GM21576 (cell line): ENCODE measurements around the gene GPATCH8.

Experiments used
- ATAC-seq: cut with Tn5 transposase; IDR thresholded peaks from one replicate; pipeline ENCODE4 v1.9.1; 2021; ENCODE audit warnings: mild to moderate bottlenecking, moderate library complexity; ENCODE audit not compliant: unreplicated experiment

Gene GPATCH8

DNA sequence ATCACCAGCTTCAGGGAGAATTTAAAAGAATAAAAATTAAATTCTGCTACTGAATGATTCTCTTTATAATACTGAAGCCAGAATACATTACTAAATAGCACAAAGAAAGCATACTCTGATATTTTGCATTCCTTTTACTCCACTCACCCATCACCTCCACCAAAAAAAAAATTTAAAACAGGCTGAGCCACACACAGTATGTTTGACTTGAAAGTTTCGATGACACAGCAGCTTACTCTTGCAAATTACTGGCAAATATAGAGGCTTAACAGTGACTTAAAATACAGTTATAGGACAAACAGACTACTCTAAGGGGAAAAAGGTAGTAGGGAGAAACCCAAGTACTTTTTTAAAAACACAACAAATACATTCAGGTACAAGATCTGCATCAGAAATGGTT, 39.2 kb downstream of the GPATCH8 start:
- no peak for ATAC-seq

DNA sequence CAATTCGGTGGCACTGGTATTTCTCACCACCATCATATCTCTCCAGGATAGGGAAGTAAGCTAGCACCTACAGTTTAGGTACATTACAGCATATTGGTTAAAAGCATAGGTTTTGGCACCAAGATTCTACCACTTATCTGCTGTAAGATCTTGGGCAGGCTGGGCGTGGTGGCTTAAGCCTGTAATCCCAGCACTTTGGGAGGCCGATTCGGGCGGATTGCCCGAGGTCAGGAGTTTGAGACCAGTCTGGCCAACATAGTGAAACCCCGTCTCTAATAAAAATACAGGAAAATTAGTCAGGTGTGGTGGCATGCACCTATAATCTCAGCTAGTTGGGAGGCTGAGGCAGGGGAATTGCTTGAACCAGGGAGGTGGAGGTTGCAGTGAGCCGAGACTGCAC, 51.4 kb downstream of the GPATCH8 start:
- no peak for ATAC-seq

DNA sequence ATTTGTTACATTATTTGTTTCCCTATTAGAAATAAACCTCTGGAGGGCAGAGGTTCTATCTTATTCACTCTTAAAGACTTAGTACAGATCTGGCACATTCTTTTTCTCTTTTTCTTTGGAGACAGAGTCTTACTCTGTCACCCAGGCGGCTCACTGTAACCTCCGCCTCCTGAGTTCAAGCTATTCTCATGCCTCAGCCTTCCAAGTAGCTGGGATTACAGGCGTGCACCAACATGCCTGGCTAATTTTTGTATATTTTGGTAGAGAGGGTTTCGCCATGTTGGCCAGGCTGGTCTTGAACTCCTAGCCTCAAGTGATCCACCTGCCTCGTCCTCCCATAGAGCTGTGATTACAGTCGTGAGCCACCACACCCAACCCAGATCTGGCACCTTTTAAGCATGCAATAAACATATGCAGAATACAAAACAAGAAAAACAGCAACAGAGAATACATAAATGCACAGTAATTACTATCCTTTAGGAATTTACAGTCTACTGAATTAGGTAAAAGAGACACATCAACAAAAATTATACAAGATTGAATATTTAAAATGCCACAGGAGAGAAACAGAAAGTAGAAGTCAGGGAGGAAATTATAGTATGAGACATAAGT, 52.1 kb downstream of the GPATCH8 start:
- ATAC-seq = no peak

DNA sequence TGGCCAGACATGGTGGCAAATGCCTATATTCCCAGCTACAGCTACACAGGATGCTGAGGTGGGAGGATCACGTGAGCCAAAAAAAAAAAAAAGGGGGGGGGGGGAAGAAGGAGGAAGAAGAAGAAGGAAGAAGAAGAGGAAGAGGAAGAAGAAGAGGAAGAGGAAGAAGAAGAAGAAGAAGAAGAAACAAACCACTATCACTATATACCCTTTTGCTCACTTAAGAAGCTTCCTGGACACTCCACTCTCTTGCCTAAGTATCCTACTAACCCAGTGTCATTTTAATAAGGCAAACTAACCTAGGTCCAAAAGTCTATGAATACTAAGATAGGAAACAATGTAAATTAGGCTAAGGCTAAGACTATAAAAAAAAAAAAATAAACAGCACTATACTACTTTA, 54.8 kb downstream of the GPATCH8 start:
- ATAC-seq = no peak

DNA sequence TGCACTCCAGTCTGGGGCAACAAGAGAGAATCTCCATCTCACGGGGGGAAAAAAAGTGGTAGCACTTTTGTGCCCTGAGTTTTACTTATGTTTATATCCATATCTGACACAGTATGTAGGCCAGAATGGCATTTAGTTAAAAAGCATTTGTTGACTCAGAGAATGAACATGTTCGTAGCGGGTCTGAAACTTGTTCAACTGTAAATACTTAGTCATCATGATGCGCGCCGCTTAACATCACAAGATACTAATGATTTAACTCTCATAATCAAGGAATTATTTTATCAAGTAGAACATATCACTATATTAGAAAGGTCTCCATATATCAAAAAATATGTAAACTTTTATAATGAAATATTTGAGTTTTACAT, 58.5 kb downstream of the GPATCH8 start:
- ATAC-seq = no peak

DNA sequence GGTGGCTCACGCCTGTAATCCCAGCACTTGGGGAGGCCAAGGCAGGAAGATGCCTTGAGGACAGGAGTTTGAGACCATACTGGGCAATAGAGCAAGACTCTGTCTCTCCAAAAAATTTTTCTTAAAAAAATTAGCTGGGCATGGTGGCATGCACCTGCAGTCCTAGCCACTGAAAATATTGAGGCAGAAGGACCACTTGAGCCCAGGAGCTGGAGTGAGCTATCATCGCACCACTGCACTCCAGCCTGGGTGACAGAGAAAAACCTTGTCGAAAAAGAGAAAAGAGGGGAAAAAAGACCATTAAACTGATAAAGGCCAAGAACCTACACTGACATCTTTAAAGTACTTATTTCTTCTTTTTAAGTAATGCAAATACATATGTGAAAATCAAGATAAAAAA, 60.4 kb downstream of the GPATCH8 start:
- no peak for ATAC-seq

DNA sequence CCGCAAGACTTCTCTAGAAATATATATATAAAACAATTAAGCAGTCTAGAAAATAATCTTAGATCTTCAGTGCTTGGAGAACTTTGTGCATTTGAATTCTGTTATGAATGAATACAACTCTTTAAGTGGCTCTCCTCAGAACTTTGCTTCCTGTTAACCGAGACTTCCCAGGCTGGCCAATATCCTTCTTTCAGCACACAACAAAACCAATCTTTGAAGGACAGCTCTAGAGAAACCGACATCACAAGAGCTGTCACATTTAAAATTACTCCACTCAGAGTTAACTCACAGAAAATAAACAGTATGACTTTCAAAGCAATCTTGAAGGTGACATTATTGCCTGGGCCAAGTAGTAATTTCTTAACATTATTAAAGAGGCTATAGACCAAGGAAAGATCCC, 64.0 kb downstream of the GPATCH8 start:
- no peak for ATAC-seq

DNA sequence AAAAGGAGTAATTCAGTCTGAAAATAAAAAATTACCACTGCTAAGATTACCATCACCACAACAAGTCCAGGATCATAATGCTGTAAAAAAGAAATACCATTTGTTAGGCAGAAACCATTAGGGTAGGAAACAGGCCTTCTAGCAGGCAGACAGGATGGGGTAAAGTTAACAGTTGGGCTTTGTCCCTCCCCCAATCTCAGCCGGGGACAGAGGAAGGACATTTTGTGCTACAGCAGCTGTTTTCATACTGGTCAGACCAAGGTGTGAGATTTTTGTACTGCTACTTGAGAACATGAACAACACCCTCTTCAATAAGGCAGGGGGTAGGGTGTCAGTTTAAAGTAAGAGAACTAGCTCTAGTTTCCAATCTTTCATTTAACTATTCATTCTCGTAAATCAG, 64.6 kb downstream of the GPATCH8 start:
- ATAC-seq = no peak

DNA sequence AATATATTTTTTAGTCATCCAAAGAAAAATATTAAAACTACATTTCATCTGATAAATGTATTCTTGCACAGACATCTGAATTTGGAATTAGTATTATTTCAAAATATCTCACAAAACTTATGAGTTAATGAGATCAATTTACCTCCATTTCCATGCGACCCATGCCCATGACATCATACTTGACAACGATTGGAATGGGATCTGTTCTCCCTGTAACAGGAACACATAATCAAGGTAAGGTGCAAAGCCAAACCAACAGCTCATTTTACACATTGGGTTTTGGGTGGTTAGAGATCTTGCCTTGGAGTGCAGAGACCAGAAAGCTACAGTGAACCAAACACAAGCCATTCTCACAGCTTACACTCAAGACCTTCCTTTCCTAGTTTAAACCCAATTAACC, 66.9 kb downstream of the GPATCH8 start:
- no peak for ATAC-seq

DNA sequence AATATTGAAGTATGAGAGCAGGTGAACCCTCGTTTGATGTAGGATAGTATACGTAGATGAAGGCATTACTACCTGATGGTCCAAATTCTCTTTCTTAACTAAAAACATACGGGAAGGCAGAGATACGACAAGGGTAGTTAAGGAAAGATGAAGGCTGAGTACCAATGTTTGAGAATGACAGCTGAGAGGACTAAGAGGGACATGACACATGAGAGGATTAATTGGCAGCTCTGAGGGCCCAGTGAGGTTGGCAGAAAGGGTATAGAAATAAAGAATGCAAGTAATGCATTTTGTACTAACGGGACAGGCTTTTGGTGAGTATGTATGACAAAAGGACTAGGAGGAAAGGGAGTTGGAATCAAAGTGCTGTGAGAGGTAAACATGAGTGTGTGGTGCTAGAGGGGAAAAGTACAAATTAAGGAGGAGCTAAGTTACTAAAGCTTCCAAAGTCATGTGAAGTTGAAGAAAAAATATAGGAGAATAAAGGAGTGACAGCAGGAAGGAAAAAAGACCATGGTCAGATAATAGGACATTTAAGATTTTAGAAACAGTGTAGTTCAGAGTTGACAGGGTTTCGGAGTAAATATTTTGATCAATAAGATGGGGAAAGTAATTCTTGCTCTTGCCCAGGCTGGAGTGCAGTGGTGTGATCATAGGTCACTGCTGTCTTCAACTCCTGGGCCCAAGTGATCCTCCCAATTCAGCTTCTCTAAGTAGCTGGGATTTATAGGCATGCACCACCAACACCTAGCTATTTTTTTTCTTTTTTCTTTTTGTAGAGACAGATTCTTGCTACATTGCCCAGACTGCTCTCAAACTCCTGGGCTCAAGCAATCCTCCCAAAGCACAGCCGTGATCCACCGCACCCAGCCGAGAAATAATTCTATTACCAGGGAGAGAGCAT, 70.7 kb downstream of the GPATCH8 start:
- no peak for ATAC-seq

DNA sequence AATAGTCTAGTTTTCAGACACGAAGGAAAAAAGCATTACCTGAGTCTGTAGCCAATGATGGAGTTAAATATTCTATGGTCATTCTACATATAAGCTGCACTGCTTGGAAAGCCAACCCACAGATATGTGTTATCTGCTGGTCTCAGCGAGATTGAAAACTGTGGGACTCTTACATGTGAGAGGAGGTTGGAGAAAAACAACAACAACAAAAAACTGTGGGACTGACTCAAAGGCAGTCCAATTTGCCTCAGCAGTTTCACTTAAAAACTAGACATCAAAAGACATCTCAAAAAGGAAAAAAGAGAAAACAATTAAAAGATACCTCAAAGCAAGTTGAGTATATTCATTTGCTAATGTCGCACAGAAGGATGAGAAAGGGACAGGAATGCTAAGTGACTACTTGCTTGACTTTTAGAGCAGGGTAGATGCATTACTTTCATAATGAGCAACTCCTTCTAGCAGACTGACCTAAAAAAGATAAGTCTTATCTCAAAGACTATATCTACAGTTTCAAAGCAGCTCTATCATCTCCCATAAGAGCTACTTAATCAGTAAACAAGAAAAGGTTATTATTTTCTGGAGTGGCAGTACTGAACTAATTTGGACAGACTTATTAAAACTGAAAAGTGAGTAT, 78.3 kb downstream of the GPATCH8 start:
- no peak for ATAC-seq

DNA sequence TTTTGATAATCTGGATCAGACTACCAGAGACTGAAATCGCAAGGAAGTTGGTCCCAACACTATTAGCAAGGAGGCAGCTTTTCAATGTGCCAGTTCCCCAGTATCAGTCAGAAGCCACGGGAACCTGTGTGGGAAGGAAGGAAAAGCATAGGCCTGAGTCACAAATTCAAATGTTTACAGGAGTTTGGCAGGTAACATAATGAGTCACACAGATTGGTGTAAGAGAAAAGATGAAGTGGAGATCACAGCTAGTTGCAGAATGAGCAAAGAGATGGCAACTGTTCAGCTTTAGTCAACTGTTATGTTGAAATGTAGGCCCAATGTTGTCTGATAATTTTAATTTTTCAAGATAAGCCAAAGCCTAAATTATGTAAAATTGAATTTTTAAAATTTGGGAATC, 85.7 kb downstream of the GPATCH8 start:
- no peak for ATAC-seq

DNA sequence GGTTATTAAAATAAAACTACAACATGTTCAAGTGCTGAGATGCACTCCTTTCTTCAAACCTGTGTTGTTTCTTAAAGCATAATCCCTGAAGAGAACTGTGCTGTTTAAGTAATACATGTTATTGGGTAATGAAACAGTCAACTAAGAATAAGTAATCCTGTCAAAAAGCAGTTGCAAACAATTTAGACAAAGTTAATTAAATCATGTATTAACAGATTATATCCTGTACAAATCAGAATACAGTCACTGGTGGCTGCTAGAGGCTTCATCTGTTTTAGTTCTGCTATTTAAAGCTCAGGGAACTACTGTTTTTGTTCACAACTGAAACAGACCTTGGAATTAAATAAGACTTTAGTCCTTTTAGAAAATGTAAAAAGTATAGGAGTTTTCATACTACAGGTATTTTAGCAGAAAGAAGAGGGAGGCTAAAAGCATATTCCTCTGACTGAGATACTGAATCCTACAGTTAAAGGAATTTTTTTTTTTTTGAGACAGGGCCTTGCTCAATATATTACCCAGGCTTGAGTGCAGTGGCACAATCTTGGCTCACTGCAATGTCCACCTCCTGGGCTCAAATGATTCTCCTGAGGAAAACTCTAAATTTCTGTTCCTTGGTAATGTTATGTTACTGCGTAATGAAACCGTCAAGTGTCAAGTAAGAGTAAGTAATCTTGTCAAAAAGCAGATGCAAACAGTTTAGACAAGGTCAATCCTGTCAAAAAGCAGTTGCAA, 86.5 kb downstream of the GPATCH8 start:
- no peak for ATAC-seq

DNA sequence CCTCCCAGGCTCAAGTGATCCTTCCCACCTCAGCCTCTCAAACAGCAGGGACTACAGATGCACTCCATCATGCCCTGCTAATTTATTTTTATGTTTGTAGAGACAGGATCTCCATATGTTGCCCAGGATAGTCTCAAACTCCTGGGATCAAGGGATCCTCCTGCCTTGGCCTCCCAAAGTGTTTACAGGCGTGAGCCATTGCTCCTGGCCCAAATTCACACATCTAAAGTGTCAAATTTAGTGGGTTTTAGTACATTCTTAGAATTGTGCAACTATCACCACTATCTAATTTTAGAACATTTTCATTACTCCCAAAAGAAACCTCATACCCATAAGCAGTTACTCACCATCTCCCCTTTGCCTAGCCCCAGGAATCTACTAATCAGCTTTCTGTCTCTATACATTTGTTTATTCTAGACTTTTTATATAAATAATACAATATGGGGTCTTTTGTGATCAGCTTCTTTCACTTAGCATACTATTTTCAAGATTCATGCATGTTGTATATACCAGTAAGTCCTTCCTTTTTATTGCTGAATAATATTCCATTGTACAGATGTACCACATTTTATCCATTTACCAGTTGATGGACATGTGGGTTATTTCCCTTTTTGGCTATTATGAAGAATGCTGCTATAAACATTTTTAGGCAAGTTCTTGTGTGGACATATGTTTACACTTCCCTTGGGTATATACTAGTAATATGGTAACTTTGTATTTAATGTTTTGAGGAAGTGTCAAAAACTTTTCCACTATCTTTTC, 88.6 kb downstream of the GPATCH8 start:
- ATAC-seq = no peak

DNA sequence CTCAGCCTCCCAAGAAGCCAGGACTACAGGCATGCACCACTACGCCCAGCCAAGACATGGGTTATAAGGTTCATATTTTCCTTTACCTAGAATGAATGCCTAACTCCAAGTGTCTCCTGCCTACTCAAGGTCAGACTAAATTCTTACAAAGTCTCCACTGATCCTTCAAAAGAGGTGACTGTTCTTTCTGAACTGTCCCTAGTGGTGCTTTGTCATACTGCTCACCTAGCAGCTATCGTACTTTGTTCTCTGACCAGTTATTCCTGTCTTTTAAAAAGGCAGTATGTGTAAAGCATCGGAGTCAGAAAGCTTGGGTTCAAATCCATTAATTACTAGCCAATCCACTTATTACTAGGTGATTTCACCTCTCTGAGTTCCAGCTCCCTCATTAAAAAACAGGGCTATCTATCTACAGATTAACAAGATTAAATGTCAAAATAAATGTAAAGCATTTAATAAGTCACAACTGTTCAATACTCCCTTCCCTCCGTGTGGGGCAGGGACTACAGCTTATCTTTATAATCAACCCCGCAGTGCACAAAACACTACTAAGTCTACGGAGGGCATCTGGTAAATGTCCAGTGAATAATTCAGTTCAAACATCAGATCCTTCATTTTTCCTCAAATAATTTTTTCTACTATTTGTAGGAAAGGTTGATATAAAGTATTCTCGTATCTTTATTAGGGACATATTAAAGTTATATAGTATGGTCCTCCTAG, 93.7 kb downstream of the GPATCH8 start:
- ATAC-seq = no peak

DNA sequence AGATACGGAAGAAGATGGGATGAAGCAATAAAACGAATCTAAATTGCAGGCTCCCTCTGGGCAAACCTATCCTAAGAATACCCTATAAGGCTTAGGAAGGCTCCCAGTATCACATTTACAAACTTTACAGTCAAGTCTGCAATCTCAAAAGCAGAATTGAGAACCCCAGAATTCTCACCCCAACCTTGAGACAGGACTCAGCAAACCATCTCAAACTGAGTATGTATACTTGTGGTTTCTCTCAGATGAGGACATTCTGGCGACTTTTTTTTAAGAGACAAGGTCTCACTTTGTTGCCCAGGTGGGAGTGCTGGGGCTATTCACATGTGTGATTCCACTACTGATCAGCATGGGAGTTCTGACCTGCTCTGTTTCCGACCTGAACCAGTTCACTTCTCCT, 94.4 kb downstream of the GPATCH8 start:
- no peak for ATAC-seq

DNA sequence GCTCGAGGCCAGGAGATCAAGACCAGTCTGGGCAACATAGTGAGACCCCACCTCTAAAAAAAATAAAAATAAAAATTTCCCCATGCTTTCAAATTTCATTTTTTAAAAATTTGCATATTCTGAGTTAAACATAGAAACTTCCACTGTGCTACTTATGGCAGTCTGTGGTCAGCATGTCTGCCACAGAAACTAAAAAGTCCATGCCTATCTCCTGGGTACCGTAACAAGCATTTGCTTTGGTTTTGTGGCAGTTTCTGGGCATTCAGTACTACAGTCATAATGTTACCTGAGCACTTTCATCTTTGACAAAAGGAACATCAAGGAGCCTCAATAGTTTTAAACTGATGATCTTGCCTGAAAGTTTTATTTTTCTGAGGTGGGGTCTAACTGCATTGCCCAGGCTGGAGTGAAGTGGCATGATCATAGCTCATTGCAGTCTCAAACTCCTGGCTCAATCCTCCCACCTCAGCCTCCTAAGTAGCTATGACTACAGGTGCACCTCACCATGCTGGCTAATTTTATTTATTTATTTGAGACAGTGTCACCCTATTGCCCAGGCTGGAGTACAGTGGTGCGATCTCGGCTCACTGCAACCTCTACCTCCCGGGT, 100.5 kb downstream of the GPATCH8 start:
- ATAC-seq = no peak

DNA sequence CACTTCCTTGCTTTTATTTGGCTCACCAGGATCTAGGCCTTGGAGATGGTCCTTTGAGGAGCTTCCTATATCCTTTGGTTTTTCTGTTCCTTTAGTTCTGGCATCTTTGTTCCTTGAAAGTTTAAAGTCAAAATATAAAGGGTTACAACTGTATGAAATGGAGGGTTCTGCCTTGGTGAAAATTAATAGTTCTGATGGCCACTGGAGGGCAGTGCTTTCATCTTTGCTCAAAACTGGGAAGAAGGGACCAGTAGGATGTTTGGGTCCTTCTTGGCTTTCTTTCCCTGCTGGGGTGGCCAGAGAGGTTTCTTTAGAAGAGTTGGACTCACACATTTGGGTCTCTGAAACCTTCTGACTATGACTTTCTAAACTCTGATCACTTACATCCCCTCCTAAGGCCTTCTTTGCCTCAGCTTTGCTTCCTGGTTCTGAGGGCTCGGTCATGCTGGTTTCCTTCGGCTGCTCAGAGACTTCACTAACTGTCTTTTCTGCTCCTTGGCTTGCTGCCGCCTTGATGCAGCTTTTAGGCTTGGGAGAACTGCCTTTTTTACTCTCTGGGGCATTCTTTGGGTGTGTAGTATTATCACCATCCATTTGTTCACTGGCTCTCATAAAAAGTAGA, 102.9 kb downstream of the GPATCH8 start:
- no peak for ATAC-seq
